Measurements from ENCODE around the gene SLC12A5.

The SLC12A5 gene

GRCh38 chr20:46049815-46050214 is 20.8 kb downstream of the SLC12A5 start:
- DNase-seq (ENCODE audit: extremely low spot score, insufficient read length, low read depth) (no peak), FAIRE-seq (no peak)

- no peak for FAIRE-seq
These were observed 21.4 kb downstream of the SLC12A5 start for GRCh38 chr20:46050444-46050843.

GRCh38 chr20:46050885-46051284 is 21.9 kb downstream of the SLC12A5 start:
- FAIRE-seq: no peak

More at GRCh38 chr20:46050444-46050843, 21.4 kb downstream of the SLC12A5 start:
- no peak for DNase-seq (ENCODE audit: extremely low spot score, insufficient read length, low read depth)

GRCh38 chr20:46051556-46052308 is 22.7 kb downstream of the SLC12A5 start:
- DNase-seq (ENCODE audit: extremely low spot score, insufficient read length, low read depth): no peak
- no peak for FAIRE-seq

More at GRCh38 chr20:46050885-46051284, 21.9 kb downstream of the SLC12A5 start:
- no peak for DNase-seq (ENCODE audit: extremely low spot score, insufficient read length, low read depth)

DNA sequence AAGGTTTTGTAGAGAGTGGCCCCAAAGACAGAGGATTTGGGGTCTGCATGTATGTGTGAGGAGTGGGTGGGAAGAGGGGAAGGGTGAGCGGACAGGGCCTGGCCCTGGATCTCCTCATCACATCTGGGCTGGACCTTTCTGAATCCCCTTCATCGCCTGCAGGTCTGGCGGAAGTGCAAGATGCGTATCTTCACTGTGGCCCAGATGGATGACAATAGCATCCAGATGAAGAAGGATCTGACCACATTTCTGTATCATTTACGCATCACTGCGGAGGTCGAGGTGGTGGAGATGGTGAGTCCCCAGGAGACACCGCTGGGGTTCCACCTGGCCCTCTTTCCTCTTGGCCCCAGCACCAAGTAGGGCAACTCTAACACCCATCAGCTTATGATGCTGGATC is 24.4 kb downstream of the SLC12A5 start:
- DNase-seq (ENCODE audit: extremely low spot score, insufficient read length, low read depth) (no peak), FAIRE-seq (no peak)

- no peak for FAIRE-seq
- DNase-seq (ENCODE audit: extremely low spot score, insufficient read length, low read depth): no peak
These were observed 25.6 kb downstream of the SLC12A5 start for GRCh38 chr20:46054606-46055005.

- no peak for DNase-seq (ENCODE audit: extremely low spot score, insufficient read length, low read depth)
These were observed 26.3 kb downstream of the SLC12A5 start for GRCh38 chr20:46055269-46055668.

GRCh38 chr20:46056027-46056833 is 27.2 kb downstream of the SLC12A5 start:
- FAIRE-seq: no peak
- DNase-seq (ENCODE audit: extremely low spot score, insufficient read length, low read depth): no peak

More at GRCh38 chr20:46055269-46055668, 26.3 kb downstream of the SLC12A5 start:
- FAIRE-seq: no peak

DNA sequence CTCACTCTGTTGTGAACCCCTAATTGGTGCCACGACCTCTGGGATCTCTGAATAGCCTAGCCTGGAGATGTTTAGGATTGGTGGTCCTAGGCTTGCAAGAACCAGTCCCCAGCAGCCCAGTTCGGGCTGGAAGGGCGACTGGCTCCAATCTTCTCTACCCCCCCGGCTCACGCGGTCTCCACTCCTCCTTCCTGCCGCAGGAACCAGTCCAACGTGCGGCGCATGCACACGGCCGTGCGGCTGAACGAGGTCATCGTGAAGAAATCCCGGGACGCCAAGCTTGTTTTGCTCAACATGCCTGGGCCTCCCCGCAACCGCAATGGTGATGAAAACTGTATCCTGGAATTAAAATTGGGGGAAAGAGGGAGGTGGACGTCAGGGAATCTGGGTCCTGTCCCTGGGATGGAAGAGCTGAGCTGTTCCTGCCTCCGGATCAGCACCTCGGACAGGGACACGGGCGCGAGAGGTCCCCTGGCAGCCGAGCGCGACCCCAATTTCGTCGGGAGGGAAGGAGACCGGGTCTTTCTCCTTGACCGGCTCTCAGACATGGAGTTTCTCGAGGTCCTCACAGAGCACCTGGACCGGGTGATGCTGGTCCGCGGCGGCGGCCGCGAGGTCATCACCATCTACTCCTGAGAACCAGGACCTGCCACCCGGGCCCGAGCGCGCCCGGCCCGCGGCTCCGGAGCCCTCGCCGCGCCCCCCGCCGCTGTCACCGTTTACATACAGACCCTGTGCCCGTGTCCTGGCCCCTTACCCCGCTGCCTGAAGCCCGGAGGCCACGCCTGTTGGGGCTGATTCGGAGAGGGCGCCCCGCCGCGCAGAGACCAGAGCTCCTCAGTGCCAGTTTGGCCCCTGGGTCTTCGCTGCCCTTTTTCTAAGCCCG is 28.2 kb downstream of the SLC12A5 start:
- FAIRE-seq: no peak
- no peak for DNase-seq (ENCODE audit: extremely low spot score, insufficient read length, low read depth)

DNA sequence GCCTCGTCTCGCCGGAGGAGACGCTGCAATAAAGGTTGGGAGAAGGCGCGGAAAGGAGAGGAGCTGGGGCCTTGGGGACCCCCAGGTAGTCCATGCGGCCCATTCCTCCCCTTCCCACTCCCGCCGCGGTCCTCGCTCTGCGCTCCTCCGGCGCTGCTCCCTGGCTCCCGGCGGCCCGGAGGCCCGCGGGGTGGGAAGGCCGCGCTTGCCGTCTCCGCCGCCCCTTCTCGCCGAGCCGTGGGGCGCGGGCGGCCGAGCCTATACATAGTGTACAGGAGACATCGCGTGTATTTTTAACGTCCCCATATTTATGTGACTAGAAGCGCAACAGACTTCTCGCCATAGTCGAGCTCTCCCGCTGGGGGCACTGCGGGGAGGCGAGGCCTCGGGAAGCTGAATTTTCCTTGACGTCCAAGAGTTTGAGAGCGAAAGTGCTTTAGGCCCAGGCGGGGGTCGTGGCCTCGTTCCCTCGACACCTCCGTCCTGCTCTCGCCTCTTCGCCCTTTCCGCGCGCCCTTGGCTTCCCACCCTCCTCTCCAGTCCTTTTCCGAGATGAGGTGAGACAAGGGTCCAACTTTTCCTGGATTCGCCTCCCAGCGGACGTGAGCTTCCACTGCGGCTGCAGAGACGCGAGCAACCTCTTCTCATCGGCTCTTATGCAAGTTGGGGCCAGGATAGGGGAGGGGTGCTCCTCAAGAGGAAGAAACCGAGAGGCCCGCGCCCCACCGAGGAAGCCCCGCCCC is 29.0 kb downstream of the SLC12A5 start:
- no peak for DNase-seq (ENCODE audit: extremely low spot score, insufficient read length, low read depth)
- no peak for FAIRE-seq

- DNase-seq (ENCODE audit: extremely low spot score, insufficient read length, low read depth) (no peak), FAIRE-seq (no peak)
These were observed 29.7 kb downstream of the SLC12A5 start for GRCh38 chr20:46058599-46059281.

DNA sequence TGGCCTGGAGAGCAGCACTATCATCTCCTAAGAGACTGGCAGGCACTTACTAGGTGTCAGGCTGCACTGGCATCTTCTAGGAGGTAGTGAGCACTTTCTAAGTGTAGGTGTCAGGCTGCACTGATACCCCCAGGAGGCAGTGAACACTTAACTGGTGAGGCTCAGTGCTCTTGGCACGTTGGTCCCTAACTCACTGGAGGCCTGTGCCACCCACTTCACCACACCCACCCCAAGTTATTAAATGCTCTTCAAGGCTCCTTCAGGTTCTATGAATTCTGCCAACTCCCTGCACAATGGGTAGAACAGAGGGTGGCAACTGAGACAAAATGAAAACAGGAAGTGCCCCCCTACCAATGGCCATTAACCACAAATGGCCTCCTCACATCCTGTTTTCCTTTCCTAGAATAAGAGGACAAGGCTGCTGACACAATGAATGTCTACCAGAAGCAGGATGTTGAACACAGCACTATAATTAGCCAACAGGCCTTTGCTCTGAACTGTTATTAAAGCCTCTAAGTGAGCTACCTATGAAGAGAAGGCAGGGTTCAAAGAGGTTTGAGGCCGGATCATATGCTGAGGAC is 31.4 kb downstream of the SLC12A5 start:
- no peak for FAIRE-seq
- no peak for DNase-seq (ENCODE audit: extremely low spot score, insufficient read length, low read depth)

- DNase-seq (ENCODE audit: extremely low spot score, insufficient read length, low read depth) (no peak), FAIRE-seq (no peak)
These were observed 32.0 kb downstream of the SLC12A5 start for GRCh38 chr20:46060975-46061374.

GRCh38 chr20:46062151-46062550 is 33.1 kb downstream of the SLC12A5 start:
- no peak for FAIRE-seq

GRCh38 chr20:46062621-46063020 is 33.6 kb downstream of the SLC12A5 start:
- DNase-seq (ENCODE audit: extremely low spot score, insufficient read length, low read depth) (no peak), FAIRE-seq (no peak)

More at GRCh38 chr20:46062151-46062550, 33.1 kb downstream of the SLC12A5 start:
- no peak for DNase-seq (ENCODE audit: extremely low spot score, insufficient read length, low read depth)

DNA sequence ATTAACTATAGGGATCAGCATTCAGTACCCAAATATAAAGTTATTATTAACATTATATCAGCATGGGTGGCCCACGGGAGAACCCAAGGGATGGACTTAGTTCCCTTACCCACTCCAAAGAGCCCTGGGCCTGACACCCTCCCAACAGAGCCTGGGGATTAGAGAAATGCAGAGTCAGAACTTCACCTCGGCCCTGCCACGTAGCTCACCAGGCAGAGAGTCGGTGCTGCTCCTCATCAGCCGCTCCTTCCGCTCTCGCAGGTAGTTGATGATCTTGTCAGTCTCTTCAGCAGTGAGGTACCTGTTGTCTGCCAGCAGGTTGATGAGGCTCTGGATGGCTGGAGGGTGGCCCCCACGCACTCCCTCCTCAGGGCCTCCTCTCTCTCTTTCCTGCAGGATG is 34.1 kb downstream of the SLC12A5 start:
- DNase-seq (ENCODE audit: extremely low spot score, insufficient read length, low read depth) (no peak), FAIRE-seq (no peak)

DNA sequence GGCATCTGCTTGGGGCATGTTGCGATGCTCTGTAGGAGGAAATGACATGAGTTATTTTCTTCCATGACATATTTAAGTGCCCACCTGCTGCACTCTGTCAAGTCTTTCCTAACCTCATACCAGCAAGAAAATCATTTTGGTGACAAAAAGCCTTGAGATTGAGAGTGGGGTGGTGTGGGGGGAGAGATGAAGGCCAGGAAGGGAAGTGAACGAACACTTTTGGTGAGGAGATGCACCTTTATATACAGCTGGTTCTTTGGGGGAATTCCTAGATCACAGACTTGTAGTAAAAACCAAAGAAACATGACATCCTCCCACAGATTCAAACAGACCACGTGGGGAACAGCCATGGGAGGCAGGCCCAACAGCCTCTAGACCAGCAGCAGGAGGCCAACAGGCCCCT is 34.6 kb downstream of the SLC12A5 start:
- no peak for DNase-seq (ENCODE audit: extremely low spot score, insufficient read length, low read depth)
- no peak for FAIRE-seq

- DNase-seq (ENCODE audit: extremely low spot score, insufficient read length, low read depth) (no peak), FAIRE-seq (no peak)
These were observed 36.0 kb downstream of the SLC12A5 start for GRCh38 chr20:46065006-46065405.

DNA sequence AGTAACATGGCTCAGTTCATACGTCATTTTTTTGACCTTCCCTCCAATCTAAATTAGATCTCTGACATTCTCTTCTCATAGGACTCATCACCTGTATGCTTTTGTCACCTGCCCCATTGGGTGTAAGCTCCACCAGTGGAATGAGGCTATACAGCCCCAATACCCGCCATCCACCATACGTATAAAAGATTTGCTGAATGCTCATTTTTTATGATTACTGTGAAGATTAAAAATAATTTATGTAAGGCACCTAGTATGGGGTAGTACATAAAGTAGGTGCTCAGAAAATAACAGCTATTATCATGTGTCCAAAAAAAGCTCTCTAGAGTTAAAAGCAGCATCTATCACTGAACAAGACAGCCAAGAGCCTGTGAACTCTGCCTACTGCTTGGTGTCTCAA is 36.7 kb downstream of the SLC12A5 start:
- no peak for DNase-seq (ENCODE audit: extremely low spot score, insufficient read length, low read depth)
- no peak for FAIRE-seq
